GM12874 (cell line): ENCODE data around the gene GPRC5B.

Experiments used
- CTCF ChIP-seq: IDR thresholded peaks from 2 replicates; pipeline ENCODE4 v1.5.1; 2011; ENCODE audit warnings: low read depth, mild to moderate bottlenecking, control low read depth, low read length, moderate library complexity; ENCODE audit not compliant: insufficient read depth

The GPRC5B gene

GRCh38 chr16:19822533-19822932 is 62.1 kb downstream of the GPRC5B start:
- TF ChIP-seq CTCF: no peak

GRCh38 chr16:19817875-19818274 is 66.8 kb downstream of the GPRC5B start:
- no peak for TF ChIP-seq CTCF

- TF ChIP-seq CTCF: no peak
Observed at GRCh38 chr16:19817122-19817521, 67.5 kb downstream of the GPRC5B start.

- TF ChIP-seq CTCF: no peak
Observed at GRCh38 chr16:19815418-19815817, 69.2 kb downstream of the GPRC5B start.

- TF ChIP-seq CTCF: no peak
Observed at GRCh38 chr16:19812986-19813385, 71.7 kb downstream of the GPRC5B start.

- no peak for TF ChIP-seq CTCF
Observed at GRCh38 chr16:19810817-19811731, 73.6 kb downstream of the GPRC5B start.

- TF ChIP-seq CTCF: no peak
Observed at GRCh38 chr16:19809693-19810092, 75.0 kb downstream of the GPRC5B start.
